Stomach (tissue), 9 donors: ENCODE data around the gene WDR53. TPM values are rescaled to one million over a fixed set of nuclear protein-coding genes. Genes with fewer than 3 reads are reported as not detected.
A peak's percentile ranks its signal among the peaks of the same experiment; 100 is the strongest.
"Not testable (repeated sequence)": the region's sequence is repeated elsewhere in the genome, so short reads cannot be mapped to it uniquely, and the experiment has no call there.

Experiments used
- DNase-seq, 2 donors: peaks; one replicate each; pipeline versions ENCODE4 v3.0.0 to v3.0.0-alpha.2; 2013 to 2019
- H3K27ac ChIP-seq, 5 donors: fragments of 200-600 bp in 4 of 5; sonication (generic) in 4 of 5; one replicate each; pipeline ENCODE4 v1.5.1; 2013 to 2019; ENCODE audit warnings: mild to moderate bottlenecking in 1 of 5, moderate library complexity in 1 of 5
- H3K27me3 ChIP-seq, 3 donors: fragments of 200-600 bp; sonication (generic); one replicate each; pipeline ENCODE4 v1.5.1; 2017 to 2019; ENCODE audit warnings: mixed run types in 1 of 3
- H3K36me3 ChIP-seq, 4 donors: fragments of 200-600 bp; sonication (generic); 1 replicate in 3 of 4; 2 replicates in 1 of 4; pipeline ENCODE4 v1.5.1; 2016 to 2019
- H3K4me1 ChIP-seq, 4 donors: fragments of 200-600 bp; sonication (generic); one replicate each; pipeline ENCODE4 v1.5.1; 2016 to 2019
- H3K4me3 ChIP-seq, 4 donors: fragments of 200-600 bp; sonication (generic) in 3 of 4; one replicate each; pipeline ENCODE4 v1.5.1; 2016 to 2019; ENCODE audit warnings: mild to moderate bottlenecking in 1 of 4
- H3K9me3 ChIP-seq, 4 donors: fragments of 200-600 bp; sonication (generic); one replicate each; pipeline ENCODE4 v1.5.1; 2016 to 2019
- EP300 ChIP-seq: sonication (generic); formaldehyde crosslinking; IDR thresholded peaks from one replicate; pipeline ENCODE4 v1.6.1; 2017; ENCODE audit warnings: antibody characterized with exemption
- POLR2A ChIP-seq, 4 donors: fragments of 450-650 bp; IDR thresholded peaks; one replicate each; pipeline ENCODE4 v1.6.1; 2016; ENCODE audit warnings: antibody characterized with exemption in 4 of 4, control low read depth in 2 of 4, mild to moderate bottlenecking in 1 of 4, moderate library complexity in 1 of 4
- POLR2AphosphoS5 ChIP-seq, 3 donors: sonication (generic); formaldehyde crosslinking; IDR thresholded peaks; one replicate each; pipeline ENCODE4 v1.6.1; 2016; ENCODE audit warnings: antibody characterized with exemption in 3 of 3
- WGBS, 5 donors: extraction: QIAGEN DNeasy Blood & Tissue Kit in 3 of 5; methylation state at CpG; one replicate each; pipeline versions ENCODE4 v1.1.5 to v1.1.7; 2013 to 2018; 5-methylcytosine and 5-hydroxymethylcytosine counted together
- intact Hi-C: fragments of 100-400 bp; cut with DNase I; formaldehyde crosslinking; loops from one replicate; pipeline ENCODE4 v1.15.1; 2023; ENCODE audit warnings: low total_unique reads
- polyA plus RNA-seq, 3 donors: library from polyadenylated mRNA; stranded (reverse); fragments of 200-250 nt; gene quantifications; one replicate each; pipeline ENCODE4 v1.2.3, GENCODE V29; 2013
- total RNA-seq, 5 donors: library from RNA; depleted of rRNA; stranded (reverse); fragments of >200 nt; gene quantifications; one replicate each; pipeline versions ENCODE4 v1.1.0 to v1.2.3, GENCODE V29; 2014 to 2016
- TF ChIP-seq, protein P1 (sequence below), 7 experiments: fragments of 450-650 bp in 4 of 7; fragments of 200-600 bp in 3 of 7; sonication (generic) in 3 of 7; IDR thresholded peaks; one replicate each; pipeline ENCODE4 v1.5.1; 2016 to 2019; ENCODE audit warnings: antibody characterized with exemption in 7 of 7, control low read depth in 2 of 7, mild to moderate bottlenecking in 1 of 7
- donor health status: healthy with polysubstance abuse.
- donor health status: Bipolar disorder and iron deficiency.
- donor health status: healthy.

Gene WDR53
- total and polyA plus RNA-seq, 8 donors: 1.8 to 13.4 (median 6.9) TPM; not detected in 2

GRCh38 chr3:196603683-196604082, 35.3 kb upstream of the WDR53 start:
- intact Hi-C loops: no loop called here
- WGBS, 5 donors: 44 to 65% (median 55%) methylated on average over 7 of the region's 7 CpGs
- Histone ChIP-seq H3K27me3 (peaks cover 0 to 5% (median 0%) of the 10 kb centered on the region in 3 donors), H3K36me3 (no peaks in the 10 kb centered on the region), H3K27ac (no peak overlapping the region), H3K4me3 (no peak overlapping the region), H3K4me1 (peaks cover 0 to 9% (median 3%) of the 10 kb centered on the region in 4 donors), H3K9me3 (no peaks in the 10 kb centered on the region)
- no peak for DNase-seq
- TF ChIP-seq POLR2AphosphoS5 (IDR thresholded peaks at IDR 0.05): no peak

GRCh38 chr3:196602673-196603072, 34.3 kb upstream of the WDR53 start:
- 90 to 96% (median 93%) methylated on average over 6 of the region's 6 CpGs for WGBS, 5 donors

GRCh38 chr3:196600359-196600758, 32.0 kb upstream of the WDR53 start:
- Histone ChIP-seq H3K36me3 (no peaks in the 10 kb centered on the region), H3K9me3 (no peaks in the 10 kb centered on the region), H3K4me1 (peaks cover 0 to 9% (median 3%) of the 10 kb centered on the region in 4 donors), H3K27me3 (peaks cover 0 to 3% (median 0%) of the 10 kb centered on the region in 3 donors), H3K27ac (peak overlapping the region in 1 of 5 donors; percentile 51), H3K4me3 (no peak overlapping the region)
- WGBS, 5 donors: 86 to 91% (median 90%) methylated on average over 7 of the region's 7 CpGs
- no peak for DNase-seq
- intact Hi-C loops: no loop called here
- TF ChIP-seq POLR2A (IDR thresholded peaks at IDR 0.05) (no peak), POLR2AphosphoS5 (IDR thresholded peaks at IDR 0.05) (no peak), EP300 (no peak)
- TF ChIP-seq, protein P1, sequence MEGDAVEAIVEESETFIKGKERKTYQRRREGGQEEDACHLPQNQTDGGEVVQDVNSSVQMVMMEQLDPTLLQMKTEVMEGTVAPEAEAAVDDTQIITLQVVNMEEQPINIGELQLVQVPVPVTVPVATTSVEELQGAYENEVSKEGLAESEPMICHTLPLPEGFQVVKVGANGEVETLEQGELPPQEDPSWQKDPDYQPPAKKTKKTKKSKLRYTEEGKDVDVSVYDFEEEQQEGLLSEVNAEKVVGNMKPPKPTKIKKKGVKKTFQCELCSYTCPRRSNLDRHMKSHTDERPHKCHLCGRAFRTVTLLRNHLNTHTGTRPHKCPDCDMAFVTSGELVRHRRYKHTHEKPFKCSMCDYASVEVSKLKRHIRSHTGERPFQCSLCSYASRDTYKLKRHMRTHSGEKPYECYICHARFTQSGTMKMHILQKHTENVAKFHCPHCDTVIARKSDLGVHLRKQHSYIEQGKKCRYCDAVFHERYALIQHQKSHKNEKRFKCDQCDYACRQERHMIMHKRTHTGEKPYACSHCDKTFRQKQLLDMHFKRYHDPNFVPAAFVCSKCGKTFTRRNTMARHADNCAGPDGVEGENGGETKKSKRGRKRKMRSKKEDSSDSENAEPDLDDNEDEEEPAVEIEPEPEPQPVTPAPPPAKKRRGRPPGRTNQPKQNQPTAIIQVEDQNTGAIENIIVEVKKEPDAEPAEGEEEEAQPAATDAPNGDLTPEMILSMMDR (IDR thresholded peaks at IDR 0.05): no peak

More at GRCh38 chr3:196602673-196603072, 34.3 kb upstream of the WDR53 start:
- intact Hi-C loops: no loop called here
- H3K9me3 ChIP-seq: no peaks in the 10 kb centered on the region
- TF ChIP-seq POLR2A (IDR thresholded peaks at IDR 0.05) (no peak), POLR2AphosphoS5 (IDR thresholded peaks at IDR 0.05) (no peak), EP300 (no peak)
- TF ChIP-seq, protein P1 (IDR thresholded peaks at IDR 0.05): no peak
- H3K4me3 ChIP-seq: no peak overlapping the region
- DNase-seq: no peak
- H3K27me3 ChIP-seq: peaks cover 0 to 5% (median 0%) of the 10 kb centered on the region in 3 donors
- H3K4me1 ChIP-seq: peaks cover 0 to 9% (median 3%) of the 10 kb centered on the region in 4 donors
- H3K27ac ChIP-seq: no peak overlapping the region
- no peaks in the 10 kb centered on the region for H3K36me3 ChIP-seq

GRCh38 chr3:196599734-196600128, 31.4 kb upstream of the WDR53 start:
- WGBS, 5 donors: 56 to 76% (median 64%) methylated on average over 5 of the region's 5 CpGs
- Histone ChIP-seq H3K4me1 (peaks cover 0 to 9% (median 3%) of the 10 kb centered on the region in 4 donors), H3K36me3 (no peaks in the 10 kb centered on the region), H3K9me3 (no peaks in the 10 kb centered on the region), H3K27me3 (peaks cover 0 to 2% (median 0%) of the 10 kb centered on the region in 3 donors), H3K4me3 (no peak overlapping the region), H3K27ac (no peak overlapping the region)
- TF ChIP-seq POLR2A (IDR thresholded peaks at IDR 0.05) (no peak), POLR2AphosphoS5 (IDR thresholded peaks at IDR 0.05) (no peak), EP300 (no peak)
- TF ChIP-seq, protein P1 (IDR thresholded peaks at IDR 0.05): no peak
- intact Hi-C loops: no loop called here
- no peak for DNase-seq

- Histone ChIP-seq H3K27ac (peak overlapping the region in 1 of 5 donors; percentile 24), H3K4me3 (peak overlapping the region in 3 of 4 donors; percentile 15 to 37 (median 31))
- H3K36me3 ChIP-seq, intact Hi-C loops, H3K9me3 ChIP-seq, H3K4me1 ChIP-seq, H3K27me3 ChIP-seq: not testable (repeated sequence)
- WGBS, 5 donors: 60 to 89% (median 66%) methylated on average over 22 to 25 of the region's 25 CpGs
- peak in 1 of 2 donors; percentile 8 for DNase-seq
Measured at GRCh38 chr3:196597971-196598733, 29.8 kb upstream of the WDR53 start.
